Muscle of back (tissue), 11 donors: Measurements from ENCODE around the gene PRKN. TPM values are rescaled to one million over a fixed set of nuclear protein-coding genes. Genes with fewer than 3 reads are reported as not detected.
A peak's percentile ranks its signal among the peaks of the same experiment; 100 is the strongest.
"Not testable (repeated sequence)": the region's sequence is repeated elsewhere in the genome, so short reads cannot be mapped to it uniquely, and the experiment has no call there.

Experiments used
- DNase-seq, 3 donors: peaks; one replicate each; pipeline versions ENCODE4 v3.0.0 to v3.0.0-alpha.2; 2013
- polyA plus RNA-seq, 10 donors: library from polyadenylated mRNA; unstranded; fragments of 120-200 nt; gene quantifications; one replicate each; pipeline ENCODE4 v1.2.1, GENCODE V29; 2013; ENCODE audit not compliant: insufficient read length in 10 of 10

The PRKN gene
- polyA plus RNA-seq, 10 donors: 2.5 to 6.4 (median 3.6) TPM

- DNase-seq: no peak
These were observed 1179.9 kb downstream of the PRKN start for GRCh38 chr6:161547617-161548016.

DNA sequence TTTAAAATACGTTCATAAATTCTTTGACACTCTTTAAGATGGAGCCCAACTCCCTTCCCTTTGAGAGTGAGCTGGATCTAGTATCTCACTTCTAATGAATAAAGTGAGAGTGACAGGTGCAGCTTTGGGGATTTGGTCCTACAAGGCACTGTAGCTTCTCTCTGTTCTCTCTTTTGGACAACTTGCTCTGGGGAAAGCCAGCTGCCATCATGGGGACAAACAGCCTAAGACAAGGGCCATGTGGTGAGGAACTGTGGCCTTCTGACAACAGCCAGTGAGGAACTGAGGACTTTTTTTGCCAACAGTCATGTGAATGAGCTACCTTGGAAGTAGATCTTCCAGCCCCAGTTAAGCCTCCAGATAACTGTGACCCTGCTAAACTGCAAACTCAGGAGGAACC, 1180.9 kb downstream of the PRKN start:
- no peak for DNase-seq

DNA sequence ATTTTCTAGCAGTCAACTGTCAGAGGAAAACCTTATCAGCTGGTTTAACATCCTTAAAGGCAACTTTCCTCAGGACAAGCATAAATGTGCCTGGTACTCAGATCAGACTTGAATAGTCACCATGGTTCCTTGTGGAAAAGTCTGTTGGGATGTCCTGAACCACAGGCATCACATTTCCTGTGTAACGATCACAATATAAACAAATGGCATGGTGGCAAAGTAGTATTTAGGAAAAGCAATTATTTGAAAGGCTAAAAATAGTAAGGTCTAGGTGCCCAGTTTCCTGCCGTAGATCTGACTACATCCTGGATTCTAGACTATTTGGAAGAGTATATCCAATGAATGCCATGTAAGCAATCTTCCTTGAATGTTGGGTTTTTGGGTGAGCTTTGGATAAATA, 1181.8 kb downstream of the PRKN start:
- no peak for DNase-seq

GRCh38 chr6:161544801-161545480, 1182.6 kb downstream of the PRKN start:
- DNase-seq: peak in 1 of 3 donors; percentile 8

DNA sequence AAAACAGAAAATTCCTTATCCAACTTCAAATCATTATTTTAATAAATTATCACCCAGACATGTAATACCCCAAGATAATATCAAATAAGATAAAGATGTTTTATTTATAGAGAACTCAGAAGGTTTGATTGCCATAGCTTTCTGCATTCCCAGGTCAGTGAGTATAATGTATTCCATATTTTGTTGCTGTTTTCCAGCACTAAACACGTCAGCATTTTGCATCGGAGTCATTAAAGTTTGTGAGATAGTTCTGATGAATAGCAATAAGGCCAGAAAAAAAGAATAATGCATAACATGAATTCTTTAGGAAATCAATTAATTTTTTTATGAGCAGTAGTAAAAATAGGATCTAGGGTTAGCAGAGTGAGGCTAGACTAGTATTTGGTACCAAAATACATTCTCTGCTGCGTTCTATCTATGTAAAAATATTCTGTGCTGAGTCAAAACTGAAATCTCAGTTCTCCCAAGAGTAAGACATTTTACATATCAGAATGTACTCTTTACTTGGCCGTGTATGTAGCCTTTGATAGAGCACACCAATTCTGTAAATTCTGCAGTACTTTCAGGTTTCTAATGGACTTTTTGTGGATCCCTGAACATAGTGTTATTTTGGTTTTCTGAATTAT, 1183.8 kb downstream of the PRKN start:
- peak in 1 of 3 donors; percentile 50 for DNase-seq

GRCh38 chr6:161542346-161542980, 1185.1 kb downstream of the PRKN start:
- DNase-seq: peak in 1 of 3 donors; percentile 11

GRCh38 chr6:161540532-161540931, 1187.0 kb downstream of the PRKN start:
- DNase-seq: no peak

DNA sequence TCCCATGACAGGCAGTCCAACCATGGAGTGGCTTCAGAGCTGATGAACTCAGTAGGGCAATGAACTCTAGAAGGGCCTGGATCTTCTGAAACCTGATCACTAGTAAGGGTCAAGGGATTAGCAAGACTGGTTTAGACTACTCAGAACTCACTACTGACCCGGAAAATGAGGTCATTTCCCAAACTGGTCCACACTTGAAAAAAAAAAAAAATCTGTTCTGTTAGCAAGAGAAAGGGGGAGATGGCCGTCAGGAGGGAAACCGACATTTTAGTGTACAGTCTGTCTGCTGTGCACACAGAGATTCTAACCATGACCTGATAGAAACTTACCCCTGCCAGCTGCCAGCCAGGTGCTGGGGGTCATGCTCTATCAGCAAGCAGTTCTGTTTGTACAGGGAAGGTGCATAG, 1191.3 kb downstream of the PRKN start:
- no peak for DNase-seq

DNA sequence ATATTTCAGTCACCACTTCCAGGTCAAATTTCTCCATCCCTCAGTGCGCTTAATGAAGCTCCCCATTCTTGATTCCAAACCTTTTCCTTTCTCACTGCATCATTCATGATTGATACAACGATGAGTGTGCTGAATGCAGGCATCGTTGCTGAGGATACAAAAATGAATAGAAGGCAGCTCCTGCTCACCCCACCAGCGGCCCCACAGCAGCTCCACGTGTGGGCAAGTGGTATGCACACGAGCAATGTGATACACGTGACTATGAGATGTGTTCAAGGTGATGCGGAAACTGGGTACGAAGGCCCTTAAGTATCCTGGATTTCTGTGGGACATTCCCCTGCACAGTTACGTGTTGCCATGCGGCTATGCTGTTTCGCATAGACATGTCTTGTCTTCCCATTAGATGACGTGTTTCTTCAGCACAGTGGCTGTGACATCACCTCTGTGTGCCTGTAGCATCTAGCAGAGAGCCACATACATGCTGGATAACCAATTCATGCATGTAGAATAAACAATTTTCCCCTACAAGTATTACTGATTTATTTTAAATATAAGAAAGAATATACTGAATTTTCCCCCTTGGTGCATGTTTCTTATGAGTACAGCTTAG, 1193.2 kb downstream of the PRKN start:
- DNase-seq: no peak

DNA sequence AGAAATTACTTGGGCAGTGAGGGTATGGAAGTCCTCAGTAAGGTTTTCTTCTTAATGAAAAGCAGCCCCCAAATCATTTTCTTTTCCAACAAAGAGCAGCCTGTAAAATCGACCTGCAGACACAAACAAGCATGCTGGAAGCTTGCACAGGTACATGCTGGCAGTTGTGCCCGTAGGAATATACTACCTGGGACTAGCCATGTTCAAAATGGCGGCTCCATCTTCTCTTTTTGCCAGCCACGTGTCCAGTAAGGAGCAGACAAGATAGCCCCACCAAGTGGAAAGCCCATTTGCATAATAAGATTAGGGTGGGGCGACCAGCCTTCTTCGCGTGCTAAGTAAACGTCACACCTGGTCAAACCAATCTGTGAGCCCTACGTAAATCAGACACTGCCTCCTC, 1194.3 kb downstream of the PRKN start:
- DNase-seq: no peak

DNA sequence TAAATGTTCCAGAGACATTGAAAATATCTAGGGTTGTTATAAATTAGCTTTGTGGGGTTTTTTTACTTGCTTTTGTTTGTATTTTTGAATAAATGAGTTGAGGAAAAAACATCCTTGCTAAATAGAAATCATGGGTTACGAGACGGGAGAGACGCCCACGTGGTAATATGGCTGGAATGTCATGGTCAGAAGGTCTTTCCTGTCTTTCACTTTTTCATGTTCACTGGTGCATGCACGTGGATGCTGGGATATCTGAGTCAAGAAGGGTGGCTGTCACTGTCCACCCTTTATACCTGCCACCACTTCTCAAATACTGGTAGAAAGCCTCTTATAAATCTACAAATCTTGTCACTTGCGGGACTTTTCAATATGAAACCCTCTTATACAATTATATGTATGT, 1195.0 kb downstream of the PRKN start:
- no peak for DNase-seq

DNA sequence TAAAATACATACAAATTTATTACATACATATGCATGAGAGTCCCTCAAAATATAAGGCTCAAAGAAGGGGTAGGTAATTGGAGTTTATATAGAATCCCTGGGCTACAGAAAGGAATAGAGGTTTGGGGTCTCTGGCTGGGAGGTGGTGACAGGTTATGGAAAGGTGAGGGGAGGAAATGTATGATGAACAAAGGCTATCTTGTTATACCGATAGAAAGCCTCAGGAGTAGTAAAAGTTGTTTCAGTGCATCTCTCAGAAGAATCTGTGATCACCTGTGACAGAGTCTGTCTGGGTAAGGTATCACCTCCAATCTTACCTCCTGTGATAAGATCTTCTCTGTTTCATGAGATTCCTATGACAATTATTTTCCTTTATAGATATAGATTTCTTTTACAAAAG, 1200.8 kb downstream of the PRKN start:
- DNase-seq: no peak

DNA sequence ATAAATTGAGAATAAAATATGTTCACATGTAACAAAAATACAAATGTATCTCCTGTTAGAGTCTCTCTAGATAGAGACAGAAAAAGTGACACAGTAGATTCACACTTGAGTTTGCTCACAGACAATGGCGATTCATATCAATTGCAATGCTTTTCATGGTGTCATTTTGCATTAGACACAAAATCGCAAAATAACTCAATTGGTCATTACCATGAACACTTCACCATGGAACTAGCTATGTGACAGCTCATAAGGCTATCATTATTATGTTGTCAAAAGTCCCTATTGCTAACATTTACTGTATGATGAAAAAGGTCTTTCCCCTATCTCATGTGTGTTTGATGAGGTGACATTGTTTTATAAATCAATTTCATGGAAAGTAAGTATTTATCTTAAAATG, 1204.2 kb downstream of the PRKN start:
- no peak for DNase-seq

DNA sequence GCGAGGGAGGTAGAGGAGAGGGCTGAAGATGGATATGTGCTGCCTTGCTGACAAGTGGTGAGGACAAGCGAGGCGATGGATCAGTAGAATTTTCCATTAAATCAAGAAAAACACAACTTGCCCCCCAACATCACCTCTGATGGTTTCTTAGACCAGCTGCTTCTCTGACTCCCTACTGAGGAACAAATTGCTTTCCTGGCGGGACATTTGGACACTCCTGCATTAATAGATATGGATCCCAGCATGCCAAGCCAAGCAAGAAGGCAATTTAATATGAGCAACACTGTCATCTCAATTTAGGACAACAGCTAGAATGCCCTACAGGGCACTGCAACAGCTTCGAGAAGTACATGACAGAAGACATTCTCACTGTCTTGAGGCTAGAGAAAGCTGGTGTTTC, 1205.3 kb downstream of the PRKN start:
- no peak for DNase-seq

DNA sequence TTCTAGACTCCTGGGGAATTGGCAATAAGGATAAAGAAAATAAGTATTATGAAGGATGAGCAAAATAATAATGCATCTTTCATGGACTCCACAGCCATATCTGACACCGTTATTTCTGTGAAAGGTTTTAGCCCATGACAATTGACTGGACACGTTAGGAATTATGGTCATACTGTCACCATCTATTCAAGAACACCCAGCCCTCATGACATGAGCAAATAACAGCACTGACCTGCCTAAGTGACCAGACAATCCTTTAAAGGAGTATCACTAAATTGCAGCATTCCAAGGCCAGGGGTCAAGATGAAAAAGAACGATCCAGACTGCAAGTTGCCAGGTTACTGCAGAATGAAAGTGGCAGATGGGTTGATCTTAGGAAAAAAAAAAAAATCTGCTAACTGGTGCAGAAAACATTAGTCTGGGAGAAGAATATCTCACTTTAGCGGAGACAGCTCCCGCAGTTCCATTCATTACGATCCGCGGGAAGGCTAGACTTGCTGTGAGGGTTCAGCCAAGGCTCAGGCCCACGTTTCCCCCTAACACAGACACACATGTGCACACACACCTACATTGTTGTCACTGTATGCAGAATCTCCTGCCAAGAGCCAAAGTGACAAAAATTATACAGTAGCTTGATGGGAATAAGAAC, 1216.0 kb downstream of the PRKN start:
- no peak for DNase-seq

- DNase-seq: no peak
These were observed 1219.2 kb downstream of the PRKN start for GRCh38 chr6:161508341-161508740.

GRCh38 chr6:161507375-161507774, 1220.2 kb downstream of the PRKN start:
- DNase-seq: peak; percentile 24 to 59 (median 28)

- no peak for DNase-seq
These were observed 1224.0 kb downstream of the PRKN start for GRCh38 chr6:161503570-161503969.

GRCh38 chr6:161498881-161499280, 1228.7 kb downstream of the PRKN start:
- no peak for DNase-seq

DNA sequence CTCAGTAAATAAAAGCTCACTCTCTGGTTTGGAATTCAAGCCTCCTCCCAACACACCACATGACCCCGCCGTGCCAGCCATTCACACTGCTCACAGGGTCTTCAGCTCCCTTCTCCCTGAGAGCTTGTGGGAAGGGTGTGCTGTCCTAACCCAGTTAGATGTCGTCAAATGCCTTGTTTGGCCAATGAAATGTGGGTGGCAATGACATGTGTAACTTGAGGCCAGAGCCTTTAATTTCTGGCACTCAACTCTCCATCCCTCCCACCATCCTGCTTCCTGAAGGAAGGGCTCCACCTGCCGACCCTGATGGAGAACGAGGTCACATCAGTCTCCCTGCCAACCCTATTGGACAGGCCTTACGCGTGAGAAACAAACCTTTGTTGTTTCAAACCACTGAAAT, 1229.2 kb downstream of the PRKN start:
- DNase-seq: peak in 1 of 3 donors; percentile 25

- no peak for DNase-seq
These were observed 1230.6 kb downstream of the PRKN start for GRCh38 chr6:161496941-161497340.

GRCh38 chr6:161496271-161496670, 1231.3 kb downstream of the PRKN start:
- not testable (repeated sequence) for DNase-seq
